ENCODE results near the gene CENPU. TPM values are rescaled to one million over a fixed set of nuclear protein-coding genes. Genes with fewer than 3 reads are reported as not detected.
"Not testable (repeated sequence)": the region's sequence is repeated elsewhere in the genome, so short reads cannot be mapped to it uniquely, and the experiment has no call there.

CENPU gene
- total and polyA plus RNA-seq, 10 of the 15 experiments (the other 5 are each of a cell fraction or from before 2014, with no cell fraction given): 26.6 to 90.8 (median 53.8) TPM

GRCh38 chr4:184653650-184654049 lies 80.2 kb downstream of the CENPU start:
- POLR2A ChIA-PET: interaction anchor here (1.1 kb wide), 1 partner anchor 74 kb away, joined by 3 read pairs; no protein-coding TSS in a partner anchor
- no peak for FAIRE-seq
- intact Hi-C loops (cut with micrococcal nuclease; ENCODE audit: unreplicated experiment): no loop called here

DNA sequence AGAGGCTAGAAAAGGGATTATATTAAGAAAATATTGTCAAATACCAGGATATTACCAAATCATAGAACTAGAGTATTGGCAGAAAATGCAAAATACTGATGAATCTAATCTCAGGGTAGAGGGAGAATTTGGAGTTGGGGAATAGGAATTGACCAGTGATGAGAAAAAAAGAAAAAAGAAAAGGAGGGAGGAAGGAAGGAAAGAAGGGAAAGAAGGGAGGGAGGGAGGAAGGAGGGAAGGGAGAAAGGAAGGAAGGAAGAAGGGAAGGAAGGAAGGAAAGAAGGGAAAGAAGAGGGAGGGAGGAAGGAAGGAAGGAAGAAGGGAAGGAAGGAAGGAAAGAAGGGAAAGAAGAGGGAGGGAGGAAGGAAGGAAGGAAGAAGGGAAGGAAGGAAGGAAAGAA lies 81.2 kb downstream of the CENPU start:
- intact Hi-C loops (cut with micrococcal nuclease; ENCODE audit: unreplicated experiment); CTCF ChIA-PET; H3K4me3 ChIP-seq; RAD21 ChIA-PET (ENCODE audit: unreplicated experiment); H3K36me3 ChIP-seq (ENCODE audit: control insufficient read depth in 2 of 2, insufficient read depth in 2 of 2, low read length in 1 of 2); FAIRE-seq; H3K27me3 ChIP-seq (replicated peaks in 1 of 2; ENCODE audit: control insufficient read depth in 2 of 2, insufficient read depth in 2 of 2, low read length in 1 of 2); DNase-seq (ENCODE audit: low read depth, low spot score); BruUV-seq (replicated peaks); H3K9ac ChIP-seq (ENCODE audit: control insufficient read depth, insufficient read depth, low read length); H3K4me2 ChIP-seq (ENCODE audit: control insufficient read depth, insufficient read depth); H3K27ac ChIP-seq (ENCODE audit: control insufficient read depth, insufficient read depth); SMC1A ChIA-PET (ENCODE audit: uncharacterized antibody, unreplicated experiment); ATAC-seq; H4K20me1 ChIP-seq (ENCODE audit: control insufficient read depth, insufficient read depth); H2AFZ ChIP-seq (ENCODE audit: control insufficient read depth, low read depth, low read length); H3K9me3 ChIP-seq (replicated peaks; ENCODE audit: control insufficient read depth, insufficient read depth, low read length): not testable (repeated sequence)
- H3K79me2 ChIP-seq (ENCODE audit: control insufficient read depth, insufficient read depth, low read length): peaks cover 32% of the 10 kb centered on the region
- in situ Hi-C loops (cut with MboI): loop anchor here (10.0 kb wide), 1 partner anchor 58 kb away; no protein-coding TSS in a partner anchor
- H3K4me1 ChIP-seq (ENCODE audit: control insufficient read depth, insufficient read depth, low read length): peaks cover 12% of the 10 kb centered on the region; the same call in 1 of the 2 replicates
- POLR2A ChIA-PET: interaction anchor here (0.6 kb wide), 1 partner anchor 10 kb away, joined by 3 read pairs; no protein-coding TSS in a partner anchor

More at GRCh38 chr4:184653650-184654049, 80.2 kb downstream of the CENPU start:
- BruUV-seq (replicated peaks): no TSS peak
- H3K27me3 ChIP-seq (replicated peaks in 1 of 2; ENCODE audit: control insufficient read depth in 2 of 2, insufficient read depth in 2 of 2, low read length in 1 of 2): no peaks in the 10 kb centered on the region
- no peak overlapping the region for H3K4me3 ChIP-seq
- H3K36me3 ChIP-seq (ENCODE audit: control insufficient read depth in 2 of 2, insufficient read depth in 2 of 2, low read length in 1 of 2): no peaks in the 10 kb centered on the region
- H3K27ac ChIP-seq (ENCODE audit: control insufficient read depth, insufficient read depth): no peak overlapping the region
- H3K9me3 ChIP-seq (replicated peaks; ENCODE audit: control insufficient read depth, insufficient read depth, low read length): no peaks in the 10 kb centered on the region
- H4K20me1 ChIP-seq (ENCODE audit: control insufficient read depth, insufficient read depth): no peaks in the 10 kb centered on the region
- no peak overlapping the region for H3K4me2 ChIP-seq (ENCODE audit: control insufficient read depth, insufficient read depth)
- in situ Hi-C loops (cut with MboI): loop anchor here (10.0 kb wide), 1 partner anchor 59 kb away; no protein-coding TSS in a partner anchor
- peaks cover 12% of the 10 kb centered on the region; the same call in 1 of the 2 replicates for H3K4me1 ChIP-seq (ENCODE audit: control insufficient read depth, insufficient read depth, low read length)
- H3K9ac ChIP-seq (ENCODE audit: control insufficient read depth, insufficient read depth, low read length): no peak overlapping the region
- no peak for DNase-seq (ENCODE audit: low read depth, low spot score)
- ChIA-PET RAD21 (ENCODE audit: unreplicated experiment) (interaction anchor here (0.6 to 1.0 kb wide), 2 partner anchors 81 to 107 kb away, joined by 3 to 4 read pairs; no protein-coding TSS in a partner anchor), CTCF (interaction anchor here (0.6 kb wide), 1 partner anchor 41 kb away, joined by 3 read pairs; no protein-coding TSS in a partner anchor), SMC1A (ENCODE audit: uncharacterized antibody, unreplicated experiment) (interaction anchor here (0.9 to 1.4 kb wide), 4 partner anchors 18 to 80 kb away, joined by 3 read pairs; partner anchors contain the start of gene CENPU)
- H2AFZ ChIP-seq (ENCODE audit: control insufficient read depth, low read depth, low read length): no peak overlapping the region
- TF ChIP-seq CEBPZ (IDR thresholded peaks at IDR 0.05; ENCODE audit: low read depth, low read length) (no peak), FOS (IDR thresholded peaks at IDR 0.05; ENCODE audit: borderline replicate concordance, extremely low read depth, insufficient read length) (no peak), RFX5 (IDR thresholded peaks at IDR 0.05; ENCODE audit: low read depth, low read length) (no peak), JUNB (IDR thresholded peaks at IDR 0.05) (no peak)
- TF ChIP-seq, protein P1, sequence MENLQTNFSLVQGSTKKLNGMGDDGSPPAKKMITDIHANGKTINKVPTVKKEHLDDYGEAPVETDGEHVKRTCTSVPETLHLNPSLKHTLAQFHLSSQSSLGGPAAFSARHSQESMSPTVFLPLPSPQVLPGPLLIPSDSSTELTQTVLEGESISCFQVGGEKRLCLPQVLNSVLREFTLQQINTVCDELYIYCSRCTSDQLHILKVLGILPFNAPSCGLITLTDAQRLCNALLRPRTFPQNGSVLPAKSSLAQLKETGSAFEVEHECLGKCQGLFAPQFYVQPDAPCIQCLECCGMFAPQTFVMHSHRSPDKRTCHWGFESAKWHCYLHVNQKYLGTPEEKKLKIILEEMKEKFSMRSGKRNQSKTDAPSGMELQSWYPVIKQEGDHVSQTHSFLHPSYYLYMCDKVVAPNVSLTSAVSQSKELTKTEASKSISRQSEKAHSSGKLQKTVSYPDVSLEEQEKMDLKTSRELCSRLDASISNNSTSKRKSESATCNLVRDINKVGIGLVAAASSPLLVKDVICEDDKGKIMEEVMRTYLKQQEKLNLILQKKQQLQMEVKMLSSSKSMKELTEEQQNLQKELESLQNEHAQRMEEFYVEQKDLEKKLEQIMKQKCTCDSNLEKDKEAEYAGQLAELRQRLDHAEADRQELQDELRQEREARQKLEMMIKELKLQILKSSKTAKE (IDR thresholded peaks at IDR 0.05; ENCODE audit: low read depth, poor library complexity, severe bottlenecking): no peak
- 97% methylated on average over 2 of the region's 2 CpGs for WGBS (ENCODE audit: insufficient coverage, insufficient replicate concordance, low lambda C conversion rate, missing lambda C conversion rate)
- H3K79me2 ChIP-seq (ENCODE audit: control insufficient read depth, insufficient read depth, low read length): peaks cover 22% of the 10 kb centered on the region
- no peak for ATAC-seq
